ENCODE results near the gene SYNGR2.
"Not testable (repeated sequence)": the region's sequence is repeated elsewhere in the genome, so short reads cannot be mapped to it uniquely, and the experiment has no call there.

Gene SYNGR2

GRCh38 chr17:78144147-78144719, 24.1 kb upstream of the SYNGR2 start:
- DNase-seq: no peak

GRCh38 chr17:78144736-78145641, 23.4 kb upstream of the SYNGR2 start:
- no peak for DNase-seq

DNA sequence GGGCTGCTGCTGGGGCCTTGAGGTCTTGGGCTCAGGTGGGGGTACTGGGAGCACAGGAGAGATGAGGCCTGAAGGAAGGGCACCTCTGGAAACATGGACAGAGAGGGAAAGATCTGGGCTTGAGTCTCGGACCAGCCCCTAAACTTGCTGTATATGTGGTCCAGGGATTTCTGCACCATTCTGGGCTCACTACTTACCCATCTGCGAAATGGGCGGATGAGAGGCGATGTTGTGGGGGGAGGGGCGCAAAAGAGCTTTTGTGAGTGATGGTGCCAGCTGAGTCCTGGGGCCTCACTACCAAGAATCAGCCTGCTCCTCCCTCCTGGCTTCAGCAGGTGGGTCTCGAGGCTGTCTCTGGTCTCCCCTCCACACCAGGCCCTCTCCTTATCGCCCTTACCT, 21.9 kb upstream of the SYNGR2 start:
- DNase-seq: no peak

DNA sequence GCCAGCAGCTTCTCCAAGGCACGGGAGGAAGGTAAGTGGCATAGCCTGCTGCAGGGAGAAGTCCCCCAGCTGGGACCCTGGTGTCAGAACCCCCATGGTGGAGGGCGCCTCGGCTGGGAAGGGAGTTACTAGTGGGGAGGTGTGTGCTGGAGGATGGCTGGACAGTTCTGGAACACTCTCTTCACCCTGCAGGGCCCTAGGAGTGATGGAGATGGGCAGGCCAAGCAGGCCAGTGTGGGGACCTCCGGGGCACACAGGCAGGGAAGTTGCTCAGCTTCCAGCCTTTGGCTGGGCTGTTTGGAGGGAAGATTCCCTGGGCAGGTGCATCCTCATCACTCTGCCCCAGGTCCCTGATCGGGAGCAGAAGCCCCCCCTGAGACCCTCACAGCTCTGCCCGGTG, 21.5 kb upstream of the SYNGR2 start:
- DNase-seq: no peak

DNA sequence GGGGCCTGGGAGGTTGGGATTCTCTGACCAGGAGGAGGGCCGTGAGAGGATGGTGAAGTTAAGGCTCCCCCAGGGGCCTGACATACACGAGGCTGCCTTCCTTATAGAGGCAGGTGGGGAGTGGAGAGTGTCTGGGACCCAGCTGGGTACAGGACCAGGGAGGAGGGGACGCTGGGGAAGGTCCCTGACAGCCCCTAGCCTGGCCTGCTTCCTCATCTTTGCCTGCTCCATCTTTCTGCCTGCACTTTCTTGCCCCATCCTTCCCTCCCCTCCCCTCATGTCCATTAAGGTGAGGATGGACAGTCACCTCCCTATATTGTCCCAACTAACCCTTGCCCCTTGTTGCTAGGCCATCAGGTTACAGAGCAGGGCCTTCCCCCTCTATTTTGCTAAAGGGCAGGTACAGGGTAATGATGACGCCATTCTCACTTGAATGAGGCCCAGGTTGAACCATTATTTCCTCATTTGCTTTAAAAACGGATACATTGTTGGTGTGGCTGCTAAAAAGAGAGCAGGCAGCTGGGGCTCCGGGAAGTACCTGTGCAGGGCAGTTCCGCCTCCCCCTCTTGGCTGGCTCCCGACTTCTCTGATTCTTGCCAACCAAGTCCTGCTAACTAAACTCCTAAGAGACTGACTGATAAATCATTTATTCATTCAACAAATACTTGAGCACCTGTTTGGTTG, 20.9 kb upstream of the SYNGR2 start:
- no peak for DNase-seq

GRCh38 chr17:78148286-78149016, 19.9 kb upstream of the SYNGR2 start:
- DNase-seq: no peak

DNA sequence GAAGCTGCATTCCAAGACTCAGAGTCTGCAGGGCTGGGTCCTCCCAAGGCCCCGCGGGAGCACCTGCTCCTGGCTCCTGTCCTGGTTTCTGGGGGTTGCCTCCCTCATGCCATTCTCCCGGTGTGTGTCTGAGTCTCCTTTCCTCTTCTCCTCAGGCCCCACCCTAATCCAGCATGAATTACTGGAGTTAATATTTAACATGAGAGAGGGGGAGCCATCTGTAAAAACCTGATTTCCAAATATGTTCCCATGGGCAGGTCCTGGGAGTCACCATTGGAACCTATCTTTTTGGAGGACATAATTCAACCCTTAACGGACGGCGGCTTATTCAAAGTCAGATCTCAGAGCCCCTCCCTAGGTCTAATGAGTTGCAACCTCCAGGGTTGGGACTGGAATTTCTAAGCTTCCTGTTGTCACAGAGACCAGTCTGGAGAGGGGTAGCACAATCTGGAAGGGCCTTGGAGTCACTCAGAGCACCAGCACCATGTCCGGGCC, 16.8 kb upstream of the SYNGR2 start:
- DNase-seq: no peak

GRCh38 chr17:78154903-78155811, 13.2 kb upstream of the SYNGR2 start:
- DNase-seq: no peak

DNA sequence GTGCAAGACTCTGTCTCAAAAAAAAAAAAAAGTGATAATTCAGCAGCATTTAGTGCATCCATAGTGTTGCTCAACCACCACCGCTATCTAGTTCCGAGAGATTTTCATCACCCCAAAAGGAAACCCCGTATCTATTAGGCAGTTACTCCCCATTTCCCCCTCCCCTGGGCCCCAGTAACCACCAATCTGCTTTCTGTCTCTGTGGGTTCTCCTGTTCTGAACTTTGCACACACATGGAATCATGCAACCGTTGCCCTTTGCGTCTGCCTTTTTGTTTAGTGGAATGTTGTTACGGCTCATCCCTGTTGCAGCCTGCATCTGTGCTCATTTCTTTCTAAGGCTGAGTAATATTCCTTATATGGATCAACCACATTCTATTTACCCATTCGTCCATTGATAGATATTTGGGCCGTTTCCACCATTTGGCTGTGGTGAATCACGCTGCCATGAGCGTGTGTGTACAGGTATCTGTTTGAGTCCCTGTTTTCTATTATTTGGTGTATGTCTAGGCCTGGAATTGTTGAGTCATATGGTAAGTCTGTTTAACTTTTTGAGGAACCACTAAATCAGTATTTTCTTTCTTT, 8.7 kb upstream of the SYNGR2 start:
- no peak for DNase-seq

DNA sequence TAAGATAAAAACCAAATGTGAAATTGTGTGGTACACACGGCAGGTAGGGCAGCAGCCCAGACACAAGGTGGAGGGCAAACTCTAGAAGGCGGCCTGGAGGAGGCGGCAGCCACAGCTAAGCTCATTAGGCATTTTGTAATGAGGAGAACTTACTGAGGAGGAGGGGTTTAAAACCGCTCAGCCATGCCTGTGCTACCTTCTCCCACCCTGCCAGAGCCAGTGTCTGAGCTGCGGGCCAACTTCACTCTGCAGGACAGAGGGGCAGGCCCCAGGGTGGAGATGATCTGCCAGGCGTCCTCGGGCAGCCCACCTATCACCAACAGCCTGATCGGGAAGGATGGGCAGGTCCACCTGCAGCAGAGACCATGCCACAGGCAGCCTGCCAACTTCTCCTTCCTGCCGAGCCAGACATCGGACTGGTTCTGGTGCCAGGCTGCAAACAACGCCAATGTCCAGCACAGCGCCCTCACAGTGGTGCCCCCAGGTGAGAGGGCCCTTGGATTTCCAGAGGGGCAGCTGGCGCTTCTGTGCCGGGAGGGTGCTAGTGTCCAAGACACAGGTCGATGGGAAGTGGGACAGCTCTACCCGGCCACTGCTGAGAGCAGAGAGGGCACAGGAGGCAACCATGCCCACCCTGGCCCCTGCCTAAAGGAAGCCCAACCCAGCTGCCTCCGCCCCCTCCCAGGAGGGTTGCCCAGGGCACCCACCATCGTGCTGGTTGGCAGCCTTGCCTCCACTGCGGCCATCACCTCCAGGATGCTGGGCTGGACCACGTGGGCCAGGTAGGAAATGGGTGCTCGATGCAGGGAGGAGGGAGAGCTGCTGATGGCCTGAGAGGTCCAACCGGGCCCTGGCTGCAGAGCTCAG, 4.3 kb upstream of the SYNGR2 start:
- DNase-seq: no peak

DNA sequence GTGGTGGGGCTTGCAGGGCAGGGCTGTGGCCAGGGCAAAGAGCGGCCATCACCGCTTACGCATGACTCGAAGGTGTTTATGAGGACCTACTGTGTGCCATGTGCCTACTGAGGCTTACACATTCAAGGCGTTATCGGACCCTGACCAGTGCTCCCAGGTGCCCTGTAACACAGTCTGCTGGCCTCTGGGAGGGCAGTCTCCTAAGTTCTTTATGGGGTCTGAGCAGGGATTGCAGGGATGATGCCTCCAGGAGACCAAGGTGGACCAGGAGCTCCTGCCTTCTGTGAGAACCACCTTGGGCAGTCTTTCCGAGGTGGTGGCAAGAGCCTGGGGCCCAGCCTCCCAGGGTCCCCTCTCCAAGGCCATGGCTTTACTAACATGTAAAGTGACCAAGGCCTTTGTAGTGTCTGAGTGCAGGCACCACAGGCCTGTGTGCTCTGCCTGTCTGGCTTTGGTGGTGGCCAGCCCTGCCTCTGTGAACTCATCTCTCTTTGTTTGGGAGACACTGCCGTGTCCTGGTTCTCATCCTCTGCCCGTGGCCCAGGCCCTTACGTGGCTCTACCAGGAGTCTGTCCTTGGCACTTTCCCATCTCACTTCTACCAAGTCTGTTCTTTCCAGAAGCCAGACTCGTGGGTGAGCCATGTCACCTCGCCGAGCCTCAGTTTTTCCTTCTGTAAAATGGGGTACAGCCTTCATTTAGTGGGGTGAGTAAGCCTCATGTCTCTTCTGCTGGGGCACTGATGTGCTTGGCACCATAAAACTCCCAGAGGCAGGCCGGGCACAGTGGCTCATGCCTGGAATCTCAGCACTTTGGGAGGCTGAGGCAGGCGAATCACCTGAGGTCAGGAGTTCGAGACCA, 3.4 kb upstream of the SYNGR2 start:
- no peak for DNase-seq

GRCh38 chr17:78166416-78166815, 2.0 kb upstream of the SYNGR2 start:
- no peak for DNase-seq

DNA sequence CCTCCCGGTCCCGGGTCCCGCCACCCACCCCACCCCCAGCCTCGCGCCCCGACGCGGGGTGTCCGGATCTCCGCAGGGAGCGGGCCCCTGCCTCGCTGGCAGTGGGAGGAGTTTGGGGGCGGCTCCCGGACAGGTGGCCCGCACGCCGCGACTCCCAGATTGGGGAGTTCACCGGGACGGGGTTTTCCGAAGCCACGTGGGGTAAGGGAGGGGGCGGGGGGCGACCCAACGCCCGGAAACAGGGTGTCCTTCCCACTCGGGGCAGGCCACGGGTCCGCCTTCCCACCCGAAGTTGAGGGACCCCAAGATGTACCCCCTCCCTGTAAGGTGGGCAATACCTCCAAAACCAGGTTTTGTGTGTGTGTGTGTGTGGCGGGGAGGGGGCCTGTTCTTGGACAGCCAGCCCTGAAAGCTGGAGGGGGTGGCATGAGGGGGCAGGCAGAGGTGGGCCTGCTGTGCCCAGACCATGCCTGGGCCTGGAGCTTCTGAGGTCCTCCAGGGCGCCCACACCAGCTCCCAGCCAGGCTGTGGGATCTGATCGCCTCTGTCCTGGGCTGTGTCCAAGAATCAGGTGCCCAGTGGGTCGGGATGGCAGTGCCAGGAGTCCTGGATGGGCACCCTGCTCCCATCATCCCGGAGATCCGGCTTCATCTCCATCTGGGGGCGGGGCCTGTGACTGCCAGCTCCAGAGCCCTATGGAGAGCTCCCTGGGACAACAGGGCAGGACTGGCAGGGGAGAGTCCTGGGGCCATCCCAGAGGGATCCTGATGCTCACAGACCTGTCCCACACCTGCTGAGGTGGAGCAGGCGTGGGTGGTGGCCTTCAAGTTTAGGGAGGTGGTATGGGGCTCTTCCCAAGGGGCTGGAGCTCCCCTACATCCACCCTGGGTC, 767 bp downstream of the SYNGR2 start:
- DNase-seq: peak; percentile 54

- no peak for DNase-seq
Measured at GRCh38 chr17:78170692-78171590, 2.6 kb downstream of the SYNGR2 start.

- not testable (repeated sequence) for DNase-seq
Measured at GRCh38 chr17:78171591-78172248, 3.3 kb downstream of the SYNGR2 start.

- DNase-seq: no peak
Measured at GRCh38 chr17:78172249-78173051, 4.1 kb downstream of the SYNGR2 start.
